GM12864 (cell line): ENCODE results near the gene IMPA2.

ENCODE experiments used
- DNase-seq: peaks from one replicate; pipeline ENCODE4 v3.0.0-alpha.2; 2011; ENCODE audit warnings: low read depth
- H3K4me3 ChIP-seq: 2 replicates; pipeline ENCODE4 v1.5.1; 2011; ENCODE audit warnings: mild to moderate bottlenecking, low read depth, low read length, control low read depth
- CTCF ChIP-seq: IDR thresholded peaks from 2 replicates; pipeline ENCODE4 v1.5.1; 2011; ENCODE audit warnings: low read depth, mild to moderate bottlenecking, moderate library complexity, low read length, control low read depth, inconsistent platforms; ENCODE audit errors: missing control alignments

IMPA2 gene

GRCh38 chr18:12028674-12029073 is 47.4 kb downstream of the IMPA2 start:
- H3K4me3 ChIP-seq: no peak overlapping the region
- DNase-seq: no peak
- no peak for TF ChIP-seq CTCF

GRCh38 chr18:12029786-12030584 is 48.7 kb downstream of the IMPA2 start:
- TF ChIP-seq CTCF: no peak
- no peak for DNase-seq
- no peak overlapping the region for H3K4me3 ChIP-seq

GRCh38 chr18:12030670-12031069 is 49.4 kb downstream of the IMPA2 start:
- H3K4me3 ChIP-seq: no peak overlapping the region
- DNase-seq: no peak
- no peak for TF ChIP-seq CTCF

- DNase-seq: no peak
- no peak overlapping the region for H3K4me3 ChIP-seq
Measured at GRCh38 chr18:12031181-12031580, 49.9 kb downstream of the IMPA2 start.

GRCh38 chr18:12031846-12032245 is 50.5 kb downstream of the IMPA2 start:
- TF ChIP-seq CTCF: no peak
- no peak for DNase-seq
- no peak overlapping the region for H3K4me3 ChIP-seq

More at GRCh38 chr18:12031181-12031580, 49.9 kb downstream of the IMPA2 start:
- TF ChIP-seq CTCF: no peak

- no peak for TF ChIP-seq CTCF
- no peak overlapping the region for H3K4me3 ChIP-seq
- no peak for DNase-seq
Measured at GRCh38 chr18:12032786-12033642, 51.7 kb downstream of the IMPA2 start.
